Mesodermal cell (in vitro differentiated cells): ENCODE measurements around the gene SRP54.

Source experiments
- H3K27ac ChIP-seq: 2 replicates; pipeline ENCODE4 v1.7.0; 2013; ENCODE audit warnings: mild to moderate bottlenecking, low read depth, low read length, moderate library complexity; ENCODE audit not compliant: severe bottlenecking
- H3K36me3 ChIP-seq: 2 replicates; pipeline ENCODE4 v1.7.1; 2013; ENCODE audit warnings: mild to moderate bottlenecking, low read length, moderate library complexity; ENCODE audit not compliant: control insufficient read depth, insufficient read depth
- H3K4me1 ChIP-seq: one replicate; pipeline ENCODE4 v1.7.1; 2013; ENCODE audit warnings: mild to moderate bottlenecking, low read length; ENCODE audit not compliant: insufficient read depth, control insufficient read depth, poor library complexity, severe bottlenecking
- H3K4me3 ChIP-seq: 2 replicates; pipeline ENCODE4 v1.7.0; 2013; ENCODE audit warnings: low read length, control low read depth, mild to moderate bottlenecking; ENCODE audit not compliant: insufficient read depth, poor library complexity, severe bottlenecking; ENCODE audit errors: extremely low read depth
- H3K9me3 ChIP-seq: 2 replicates; pipeline ENCODE4 v1.7.1; 2013; ENCODE audit warnings: mild to moderate bottlenecking, low read length, moderate library complexity; ENCODE audit not compliant: control insufficient read depth
- WGBS, 2 experiments: methylation state at CpG; one replicate each; pipeline ENCODE4 v1.1.5; 2013; ENCODE audit warnings: missing lambda C conversion rate in 2 of 2; ENCODE audit not compliant: insufficient coverage in 2 of 2; 5-methylcytosine and 5-hydroxymethylcytosine counted together

Gene SRP54

DNA sequence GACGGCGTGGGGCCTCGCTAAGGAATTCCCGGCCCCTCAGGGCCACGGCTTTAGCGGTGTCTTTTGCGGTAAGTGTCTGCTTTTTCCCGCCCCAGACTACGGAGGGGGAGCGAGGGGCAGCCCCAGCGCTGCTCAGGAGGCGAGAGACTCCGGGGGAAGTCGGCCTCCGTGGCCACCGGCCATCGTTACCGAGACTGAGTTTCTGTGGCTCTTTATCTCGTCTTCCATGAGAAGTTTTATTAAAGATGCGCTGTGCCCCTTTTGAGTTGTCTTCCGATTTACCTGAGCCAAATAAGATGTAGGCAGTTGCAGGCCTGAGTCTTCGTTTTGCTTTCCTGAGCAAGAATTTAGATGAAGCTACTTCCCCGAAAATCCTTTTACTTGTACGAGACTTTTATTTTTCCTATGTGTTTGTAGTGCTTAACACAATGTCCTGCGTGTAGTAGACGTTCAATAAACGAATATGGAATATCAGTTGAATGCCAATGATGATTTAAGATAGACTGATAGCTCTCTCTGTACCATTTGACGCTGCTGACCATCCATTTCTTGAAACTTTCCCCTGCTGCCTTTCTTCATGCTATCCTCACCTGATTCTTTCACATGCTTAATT lies 462 bp downstream of the SRP54 start:
- Histone ChIP-seq H3K4me1 (peaks cover 8% of the 10 kb centered on the region), H3K36me3 (peaks cover 7% of the 10 kb centered on the region), H3K27ac (peak overlapping the region; percentile 100), H3K9me3 (no peaks in the 10 kb centered on the region), H3K4me3 (peak overlapping the region; percentile 83)
- 0 to 1% methylated on average over 15 to 28 of the region's 28 CpGs for WGBS, 2 experiments

DNA sequence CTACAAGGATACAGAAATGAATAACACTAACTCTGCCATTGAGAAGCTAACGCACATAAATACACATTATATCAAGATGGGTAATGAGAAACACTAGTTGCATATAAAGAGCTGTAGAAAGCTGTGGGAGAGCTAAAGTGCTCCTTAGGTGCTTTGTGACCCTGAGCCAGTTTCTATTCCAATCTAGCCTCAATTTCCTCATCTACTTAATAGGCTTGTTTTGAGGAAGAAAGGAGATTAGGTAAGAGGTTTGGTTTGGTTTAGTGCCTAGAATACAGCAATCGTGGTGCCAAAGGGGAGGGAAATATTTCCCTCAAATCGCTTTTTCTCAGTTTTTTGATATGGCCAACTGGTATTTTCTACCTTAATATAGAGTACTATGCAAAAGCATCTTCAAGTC lies 994 bp downstream of the SRP54 start:
- no CpG with 5 or more reads among the region's 3 CpGs for WGBS, 2 experiments
- H3K9me3 ChIP-seq: no peaks in the 10 kb centered on the region
- H3K36me3 ChIP-seq: peaks cover 7% of the 10 kb centered on the region
- no peak overlapping the region for H3K27ac ChIP-seq
- H3K4me3 ChIP-seq: peak overlapping the region; percentile 83
- peaks cover 8% of the 10 kb centered on the region for H3K4me1 ChIP-seq

DNA sequence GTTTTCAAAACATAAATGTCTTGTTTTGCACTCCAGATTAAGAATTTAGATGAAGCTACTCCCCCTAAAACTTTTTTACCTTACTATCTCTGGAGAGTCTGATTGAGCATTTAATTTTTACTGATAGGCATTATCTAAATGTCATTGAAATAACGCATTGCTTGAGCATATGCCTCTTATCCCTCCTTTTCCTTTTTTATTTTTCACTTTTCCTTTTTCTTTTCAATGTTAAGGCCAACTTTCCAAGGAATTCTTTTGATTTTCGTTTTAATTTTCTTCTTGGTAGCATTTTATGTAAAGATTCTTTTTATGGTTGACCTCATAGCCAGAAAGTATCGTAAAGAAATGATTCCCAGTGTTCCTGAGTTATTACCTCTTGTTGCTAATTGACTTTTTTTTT lies 2.9 kb downstream of the SRP54 start:
- H3K4me1 ChIP-seq: peaks cover 8% of the 10 kb centered on the region
- no peak overlapping the region for H3K4me3 ChIP-seq
- no peak overlapping the region for H3K27ac ChIP-seq
- H3K36me3 ChIP-seq: peaks cover 7% of the 10 kb centered on the region
- H3K9me3 ChIP-seq: no peaks in the 10 kb centered on the region
- 100% methylated on average over 2 of the region's 3 CpGs; no CpG with 5 or more reads in 1 of the 2 experiments for WGBS, 2 experiments

DNA sequence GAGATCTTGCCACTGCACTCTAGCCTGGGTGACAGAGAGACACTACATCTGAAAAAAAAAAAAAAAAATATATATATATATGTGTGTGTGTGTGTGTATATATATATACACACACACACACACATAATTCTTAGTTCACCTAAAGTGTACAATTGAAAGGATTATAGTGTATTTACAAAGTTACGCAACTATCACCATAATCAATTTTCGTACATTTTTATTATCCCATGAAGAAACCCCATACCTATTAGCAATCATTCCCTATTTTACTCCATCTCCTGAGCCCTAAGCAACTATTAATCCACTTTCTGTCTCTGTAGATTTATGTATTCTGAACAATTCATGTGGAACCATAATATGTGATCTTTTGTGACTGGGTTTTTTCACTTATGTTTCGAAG lies 4.4 kb downstream of the SRP54 start:
- H3K9me3 ChIP-seq: no peaks in the 10 kb centered on the region
- no peak overlapping the region for H3K27ac ChIP-seq
- WGBS, 2 experiments: no CpG with 5 or more reads among the region's 3 CpGs

DNA sequence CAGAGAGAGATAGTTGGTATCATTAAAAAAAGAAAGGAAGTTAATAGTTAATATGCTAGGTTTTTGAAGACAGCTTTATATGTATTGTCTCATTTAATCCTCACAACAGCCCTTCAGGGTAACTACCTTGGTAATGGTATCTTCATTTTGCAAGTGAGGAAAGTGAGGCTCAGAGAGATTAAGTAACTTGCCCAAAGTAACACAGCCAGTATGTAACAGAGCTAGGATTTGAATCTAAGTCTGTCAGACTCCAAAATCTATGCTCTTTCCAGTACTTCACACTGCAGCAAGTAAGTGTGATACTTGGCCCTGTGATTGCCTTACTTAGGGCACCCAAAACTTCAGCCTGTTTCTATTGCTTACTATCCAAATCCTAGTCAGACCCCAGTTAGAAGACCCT lies 7.0 kb downstream of the SRP54 start:
- no peak overlapping the region for H3K4me3 ChIP-seq
- H3K36me3 ChIP-seq: peaks cover 9% of the 10 kb centered on the region
- no peaks in the 10 kb centered on the region for H3K4me1 ChIP-seq
- H3K27ac ChIP-seq: no peak overlapping the region
- H3K9me3 ChIP-seq: no peaks in the 10 kb centered on the region

More for the DNA sequence above, 4.4 kb downstream of the SRP54 start:
- Histone ChIP-seq H3K4me3 (no peak overlapping the region), H3K36me3 (peaks cover 7% of the 10 kb centered on the region), H3K4me1 (peaks cover 8% of the 10 kb centered on the region)

DNA sequence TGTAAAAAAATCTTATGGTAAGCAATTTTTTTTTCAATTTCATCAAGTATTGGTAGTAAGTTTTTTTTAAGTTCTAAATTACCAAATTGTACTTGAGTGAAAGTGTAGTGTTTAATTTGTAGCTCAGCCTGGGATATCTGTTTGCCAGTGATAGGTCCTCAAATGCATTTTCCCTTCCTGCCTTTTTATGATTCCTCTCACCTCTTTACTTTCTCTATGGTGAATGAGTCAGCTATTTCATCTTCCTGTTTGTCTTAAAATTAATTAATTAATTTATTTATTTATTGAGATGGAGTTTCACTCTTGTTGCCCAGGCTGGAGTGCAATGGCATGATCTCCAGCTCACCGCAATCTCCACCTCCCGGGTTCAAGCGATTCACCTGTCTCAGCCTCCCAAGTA lies 10.6 kb downstream of the SRP54 start:
- Histone ChIP-seq H3K36me3 (peaks cover 10% of the 10 kb centered on the region), H3K4me3 (no peak overlapping the region), H3K27ac (no peak overlapping the region), H3K4me1 (no peaks in the 10 kb centered on the region), H3K9me3 (no peaks in the 10 kb centered on the region)
- WGBS, 2 experiments: 97 to 100% methylated on average over 3 of the region's 3 CpGs

DNA sequence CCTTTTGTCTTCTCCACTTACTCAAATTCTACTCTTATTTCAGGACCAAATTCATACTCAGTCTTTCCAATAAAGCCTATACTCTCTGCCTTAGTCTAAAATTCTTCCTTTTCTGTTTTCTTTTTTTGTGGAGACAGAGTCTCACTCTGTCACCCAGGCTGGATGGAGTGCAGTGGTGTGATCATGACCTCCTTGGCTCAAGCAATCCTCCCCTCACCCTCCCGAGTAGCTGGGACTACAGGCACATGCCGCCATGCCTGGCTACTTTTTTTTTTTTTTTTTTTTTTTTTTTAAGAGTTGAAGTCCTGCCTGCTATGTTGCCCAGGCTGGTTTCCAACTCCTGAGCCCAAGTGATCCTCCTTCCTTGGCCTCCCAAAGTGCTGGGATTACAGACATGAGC lies 11.9 kb downstream of the SRP54 start:
- H3K4me1 ChIP-seq: no peaks in the 10 kb centered on the region
- no peak overlapping the region for H3K27ac ChIP-seq
- peaks cover 16% of the 10 kb centered on the region for H3K36me3 ChIP-seq
- H3K4me3 ChIP-seq: no peak overlapping the region
- no CpG with 5 or more reads among the region's 2 CpGs for WGBS, 2 experiments
- no peaks in the 10 kb centered on the region for H3K9me3 ChIP-seq

DNA sequence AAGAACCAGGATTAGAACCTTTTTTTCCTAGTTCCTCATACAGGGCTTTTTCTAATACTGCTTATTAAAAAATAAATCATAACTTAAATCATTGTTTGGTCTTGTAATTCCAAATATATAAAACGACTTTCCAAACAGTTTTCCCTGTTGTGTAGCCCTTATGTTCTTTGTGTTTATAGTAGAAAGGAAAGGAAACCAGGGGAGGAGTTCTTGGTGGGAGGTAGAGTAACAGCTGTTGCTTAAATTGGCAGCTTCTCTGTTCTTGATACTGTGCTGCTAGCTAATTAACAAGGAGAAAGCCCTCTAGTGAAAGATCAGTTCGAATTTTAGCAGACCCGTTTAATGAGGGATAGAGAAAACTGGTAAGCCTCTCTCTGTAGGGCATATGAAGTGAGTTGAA lies 15.0 kb downstream of the SRP54 start:
- 0 to 54% methylated on average over 1 to 2 of the region's 3 CpGs for WGBS, 2 experiments
- no peak overlapping the region for H3K27ac ChIP-seq

DNA sequence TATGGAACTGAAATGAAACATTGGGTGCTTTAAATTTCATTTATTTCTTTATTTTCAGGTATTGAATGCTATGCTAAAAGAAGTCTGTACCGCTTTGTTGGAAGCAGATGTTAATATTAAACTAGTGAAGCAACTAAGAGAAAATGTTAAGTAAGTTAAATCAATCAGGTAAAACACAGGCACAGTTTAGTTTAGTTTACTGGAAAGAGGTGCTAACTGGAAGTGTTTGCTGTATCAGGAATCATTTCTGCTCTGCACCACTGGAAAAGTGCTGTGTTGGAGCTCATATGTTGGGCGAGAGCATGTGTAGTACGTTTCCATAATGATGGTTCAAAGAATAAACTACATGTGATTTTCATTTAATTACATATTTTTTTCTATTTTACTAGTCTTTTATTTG lies 16.7 kb downstream of the SRP54 start:
- Histone ChIP-seq H3K27ac (no peak overlapping the region), H3K4me1 (no peaks in the 10 kb centered on the region), H3K4me3 (no peak overlapping the region), H3K9me3 (no peaks in the 10 kb centered on the region), H3K36me3 (peaks cover 44% of the 10 kb centered on the region)
- 100% methylated on average over 1 of the region's 3 CpGs; no CpG with 5 or more reads in 1 of the 2 experiments for WGBS, 2 experiments

More for the DNA sequence above, 15.0 kb downstream of the SRP54 start:
- Histone ChIP-seq H3K4me1 (no peaks in the 10 kb centered on the region), H3K36me3 (peaks cover 35% of the 10 kb centered on the region), H3K9me3 (no peaks in the 10 kb centered on the region), H3K4me3 (no peak overlapping the region)

DNA sequence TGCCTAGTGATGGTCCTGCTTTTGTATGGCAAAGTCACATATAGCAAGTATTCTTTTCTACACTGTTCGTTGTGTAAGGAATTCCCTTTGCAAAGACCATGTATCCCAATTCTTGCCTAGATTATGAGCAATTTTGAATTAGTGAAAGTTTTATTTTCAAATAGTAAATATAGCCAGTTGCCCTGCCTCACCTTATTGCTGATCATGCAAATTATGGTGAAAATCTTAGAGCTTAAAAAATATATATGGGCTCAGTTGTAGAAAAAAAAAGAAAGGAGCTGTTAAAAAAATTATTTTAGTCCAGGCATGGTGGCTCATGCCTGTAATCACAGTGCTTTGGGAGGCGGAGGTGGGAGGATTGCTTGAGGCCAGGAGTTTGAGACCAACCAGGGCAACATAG lies 18.8 kb downstream of the SRP54 start:
- no peak overlapping the region for H3K27ac ChIP-seq
- H3K36me3 ChIP-seq: peaks cover 54% of the 10 kb centered on the region
- no peaks in the 10 kb centered on the region for H3K9me3 ChIP-seq
- H3K4me1 ChIP-seq: no peaks in the 10 kb centered on the region
- WGBS, 2 experiments: 86% methylated on average over 1 of the region's 2 CpGs; no CpG with 5 or more reads in 1 of the 2 experiments
- H3K4me3 ChIP-seq: no peak overlapping the region

DNA sequence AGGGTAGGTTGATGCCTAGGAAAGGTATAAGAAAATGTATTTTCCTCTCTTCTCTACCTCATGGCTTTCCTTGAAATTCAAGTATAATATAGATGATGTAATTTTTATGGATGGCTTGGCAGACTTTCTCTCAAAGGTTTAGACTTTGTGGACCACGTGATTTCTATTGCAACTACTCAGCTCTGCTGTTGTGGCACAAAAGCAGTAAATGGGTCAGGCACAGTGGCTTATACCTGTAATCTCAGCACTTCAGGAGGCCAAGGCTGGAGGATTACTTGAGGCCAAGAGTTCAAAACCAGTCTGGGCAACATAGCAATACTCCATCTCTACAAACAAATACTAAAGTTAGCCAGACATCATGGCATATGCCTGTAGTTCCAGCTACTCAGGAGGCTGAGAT lies 22.0 kb downstream of the SRP54 start:
- no peak overlapping the region for H3K4me3 ChIP-seq
- WGBS, 2 experiments: 89% methylated on average over 1 of the region's 1 CpG; no CpG with 5 or more reads in 1 of the 2 experiments
- no peaks in the 10 kb centered on the region for H3K4me1 ChIP-seq
- no peaks in the 10 kb centered on the region for H3K9me3 ChIP-seq
- no peak overlapping the region for H3K27ac ChIP-seq
- peaks cover 63% of the 10 kb centered on the region for H3K36me3 ChIP-seq
